SH-SY5Y (cell line): ENCODE results near the gene MGAT5.

Source experiments
- GATA2 ChIP-seq: IDR thresholded peaks from 2 replicates; pipeline ENCODE4 v1.6.1; 2011; ENCODE audit warnings: mild to moderate bottlenecking, low read depth, low read length
- GATA3 ChIP-seq: IDR thresholded peaks from 2 replicates; pipeline ENCODE4 v1.6.1; 2011; ENCODE audit warnings: low read depth, mild to moderate bottlenecking, low read length, moderate library complexity

GRCh38 chr2:134217351-134217750 lies 36.5 kb upstream of the MGAT5 start:
- TF ChIP-seq GATA2, result no peak
- no peak for TF ChIP-seq GATA3
